Dedifferentiated amniotic fluid mesenchymal stem cell (primary cell): ENCODE data around the gene AHDC1.
"Not testable (repeated sequence)": the region's sequence is repeated elsewhere in the genome, so short reads cannot be mapped to it uniquely, and the experiment has no call there.

Experiments
- DNase-seq: peaks from one replicate; pipeline ENCODE4 v3.0.0-alpha.2; 2016; ENCODE audit errors: extremely low spot score

AHDC1 gene

GRCh38 chr1:27513528-27513927 lies 90.4 kb downstream of the AHDC1 start:
- DNase-seq: no peak

GRCh38 chr1:27509127-27510080 lies 94.5 kb downstream of the AHDC1 start:
- DNase-seq: no peak

GRCh38 chr1:27507960-27508665 lies 95.8 kb downstream of the AHDC1 start:
- DNase-seq: no peak

- DNase-seq: no peak
Measured at GRCh38 chr1:27506703-27507102, 97.2 kb downstream of the AHDC1 start.

GRCh38 chr1:27505420-27505680 lies 98.6 kb downstream of the AHDC1 start:
- no peak for DNase-seq

- DNase-seq: peak; percentile 20
Measured at GRCh38 chr1:27504588-27505419, 99.1 kb downstream of the AHDC1 start.

- peak; percentile 79 for DNase-seq
Measured at GRCh38 chr1:27503844-27504587, 99.9 kb downstream of the AHDC1 start.

- DNase-seq: no peak
Measured at GRCh38 chr1:27503033-27503432, 100.9 kb downstream of the AHDC1 start.

GRCh38 chr1:27501159-27501558 lies 102.8 kb downstream of the AHDC1 start:
- DNase-seq: not testable (repeated sequence)

GRCh38 chr1:27499142-27499541 lies 104.8 kb downstream of the AHDC1 start:
- DNase-seq: no peak

- DNase-seq: no peak
Measured at GRCh38 chr1:27496604-27497155, 107.3 kb downstream of the AHDC1 start.

- DNase-seq: no peak
Measured at GRCh38 chr1:27492796-27493195, 111.1 kb downstream of the AHDC1 start.

- no peak for DNase-seq
Measured at GRCh38 chr1:27491748-27492700, 111.9 kb downstream of the AHDC1 start.

- peak; percentile 97 for DNase-seq
Measured at GRCh38 chr1:27489973-27490741, 113.8 kb downstream of the AHDC1 start, which contains the start of gene WASF2. Gene WASF2 (minus strand): TSS chr1:27490167. CDS start chr1:27428890, 61,277 bp downstream.

GRCh38 chr1:27489501-27489972 lies 114.4 kb downstream of the AHDC1 start:
- DNase-seq: no peak

- DNase-seq: no peak
Measured at GRCh38 chr1:27487966-27488884, 115.7 kb downstream of the AHDC1 start.

GRCh38 chr1:27485363-27485762 lies 118.6 kb downstream of the AHDC1 start:
- no peak for DNase-seq
